ENCODE data around the gene PPP2R2C. TPM values are rescaled to one million over a fixed set of nuclear protein-coding genes. Genes with fewer than 3 reads are reported as not detected.

The PPP2R2C gene
- total RNA-seq, 2 experiments from 2014 or later: not detected

GRCh38 chr4:6332042-6332668, 140.3 kb downstream of the PPP2R2C start:
- Histone ChIP-seq H3K9me3 (ENCODE audit: low read length) (0 out of 2 replicates have a peak, but pooled peaks cover 6% of the 10 kb centered on the region), H3K9me2 (ENCODE audit: insufficient read depth, low read length) (no peaks in the 10 kb centered on the region), H3K4me3 (ENCODE audit: low read depth, low read length, poor library complexity, severe bottlenecking) (no peak overlapping the region), H3K27ac (ENCODE audit: low read depth, low read length, poor library complexity, severe bottlenecking) (no peak overlapping the region), H4K20me1 (ENCODE audit: insufficient read depth, low read length) (no peaks in the 10 kb centered on the region), H3K36me3 (ENCODE audit: insufficient read depth, low read length) (no peaks in the 10 kb centered on the region), H3K79me2 (ENCODE audit: insufficient read depth, low read depth, low read length) (no peaks in the 10 kb centered on the region), H2AFZ (ENCODE audit: low read length) (no peak overlapping the region), H3K4me1 (ENCODE audit: insufficient read depth, low read length, poor library complexity, severe bottlenecking) (no peaks in the 10 kb centered on the region), H3K4me2 (ENCODE audit: low read length) (no peak overlapping the region)
- intact Hi-C loops (cut with micrococcal nuclease; ENCODE audit: unreplicated experiment): loop anchor here (5.0 kb wide), 1 partner anchor 215 kb away; no protein-coding TSS in a partner anchor
- ChIA-PET POLR2A (no interaction called here), CTCF (ENCODE audit: unreplicated experiment) (no interaction called here)
- peak; percentile 18 for DNase-seq (ENCODE audit: low spot score)
- BruUV-seq (replicated peaks): no TSS peak
- TF ChIP-seq EZH2phosphoT487 (IDR thresholded peaks at IDR 0.05; ENCODE audit: borderline replicate concordance, low read depth, low read length) (no peak), CTCF (conservative IDR thresholded peaks at IDR 0.05; ENCODE audit: low read length) (peak; percentile 79)

- no TSS peak for BruUV-seq (replicated peaks)
- no peaks in the 10 kb centered on the region for H3K79me2 ChIP-seq (ENCODE audit: insufficient read depth, low read depth, low read length)
- H3K4me2 ChIP-seq (ENCODE audit: low read length): no peak overlapping the region
- intact Hi-C loops (cut with micrococcal nuclease; ENCODE audit: unreplicated experiment): loop anchor here (1.0 to 5.0 kb wide), 2 partner anchors 81 to 216 kb away; no protein-coding TSS in a partner anchor
- H3K9me2 ChIP-seq (ENCODE audit: insufficient read depth, low read length): no peaks in the 10 kb centered on the region
- TF ChIP-seq CTCF (conservative IDR thresholded peaks at IDR 0.05; ENCODE audit: low read length) (no peak), EZH2phosphoT487 (IDR thresholded peaks at IDR 0.05; ENCODE audit: borderline replicate concordance, low read depth, low read length) (no peak)
- H3K4me3 ChIP-seq (ENCODE audit: low read depth, low read length, poor library complexity, severe bottlenecking): no peak overlapping the region
- no peak for DNase-seq (ENCODE audit: low spot score)
- CTCF ChIA-PET (ENCODE audit: unreplicated experiment): no interaction called here
- H2AFZ ChIP-seq (ENCODE audit: low read length): no peak overlapping the region
- no peaks in the 10 kb centered on the region for H3K4me1 ChIP-seq (ENCODE audit: insufficient read depth, low read length, poor library complexity, severe bottlenecking)
- H3K36me3 ChIP-seq (ENCODE audit: insufficient read depth, low read length): no peaks in the 10 kb centered on the region
- H3K9me3 ChIP-seq (ENCODE audit: low read length): 0 out of 2 replicates have a peak, but pooled peaks cover 6% of the 10 kb centered on the region
- POLR2A ChIA-PET: no interaction called here
- H3K27ac ChIP-seq (ENCODE audit: low read depth, low read length, poor library complexity, severe bottlenecking): no peak overlapping the region
- H4K20me1 ChIP-seq (ENCODE audit: insufficient read depth, low read length): no peaks in the 10 kb centered on the region
These were observed 140.9 kb downstream of the PPP2R2C start for GRCh38 chr4:6331468-6331867.

GRCh38 chr4:6331018-6331417, 141.4 kb downstream of the PPP2R2C start:
- H3K27ac ChIP-seq (ENCODE audit: low read depth, low read length, poor library complexity, severe bottlenecking): no peak overlapping the region
- H3K4me2 ChIP-seq (ENCODE audit: low read length): no peak overlapping the region
- intact Hi-C loops (cut with micrococcal nuclease; ENCODE audit: unreplicated experiment): loop anchor here (1.0 to 5.0 kb wide), 2 partner anchors 81 to 216 kb away; no protein-coding TSS in a partner anchor
- ChIA-PET CTCF (ENCODE audit: unreplicated experiment) (no interaction called here), POLR2A (no interaction called here)
- no peaks in the 10 kb centered on the region for H3K36me3 ChIP-seq (ENCODE audit: insufficient read depth, low read length)
- no TSS peak for BruUV-seq (replicated peaks)
- DNase-seq (ENCODE audit: low spot score): peak; percentile 56
- TF ChIP-seq EZH2phosphoT487 (IDR thresholded peaks at IDR 0.05; ENCODE audit: borderline replicate concordance, low read depth, low read length) (no peak), CTCF (conservative IDR thresholded peaks at IDR 0.05; ENCODE audit: low read length) (peak; percentile 87)
- H3K79me2 ChIP-seq (ENCODE audit: insufficient read depth, low read depth, low read length): no peaks in the 10 kb centered on the region
- no peak overlapping the region for H2AFZ ChIP-seq (ENCODE audit: low read length)
- no peaks in the 10 kb centered on the region for H3K4me1 ChIP-seq (ENCODE audit: insufficient read depth, low read length, poor library complexity, severe bottlenecking)
- 0 out of 2 replicates have a peak, but pooled peaks cover 6% of the 10 kb centered on the region for H3K9me3 ChIP-seq (ENCODE audit: low read length)
- no peaks in the 10 kb centered on the region for H3K9me2 ChIP-seq (ENCODE audit: insufficient read depth, low read length)
- H4K20me1 ChIP-seq (ENCODE audit: insufficient read depth, low read length): no peaks in the 10 kb centered on the region
- no peak overlapping the region for H3K4me3 ChIP-seq (ENCODE audit: low read depth, low read length, poor library complexity, severe bottlenecking)

Measured in OCI-LY7 (cell line).